NCI-H1417 (cell line): Measurements from ENCODE around the gene USP49.
A peak's percentile ranks its signal among the peaks of the same experiment; 100 is the strongest.
"Not testable (repeated sequence)": the region's sequence is repeated elsewhere in the genome, so short reads cannot be mapped to it uniquely, and the experiment has no call there.

Source experiments
- DNase-seq, 3 experiments: peaks; one replicate each; lab custom pipeline; 2025; lab: John Stamatoyannopoulos, UW

Gene USP49

GRCh38 chr6:41779788-41780550 is 115.2 kb downstream of the USP49 start, which contains the start of gene FRS3:
FRS3 (minus strand) TSS chr6:41779900; CDS start chr6:41776987, 2,913 bp downstream.
- DNase-seq: peak; percentile 90 to 95 (median 94)

GRCh38 chr6:41779336-41779735 is 115.8 kb downstream of the USP49 start:
- DNase-seq: peak in 1 of 3 experiments; percentile 57

GRCh38 chr6:41778895-41779294 is 116.3 kb downstream of the USP49 start:
- DNase-seq: no peak

DNA sequence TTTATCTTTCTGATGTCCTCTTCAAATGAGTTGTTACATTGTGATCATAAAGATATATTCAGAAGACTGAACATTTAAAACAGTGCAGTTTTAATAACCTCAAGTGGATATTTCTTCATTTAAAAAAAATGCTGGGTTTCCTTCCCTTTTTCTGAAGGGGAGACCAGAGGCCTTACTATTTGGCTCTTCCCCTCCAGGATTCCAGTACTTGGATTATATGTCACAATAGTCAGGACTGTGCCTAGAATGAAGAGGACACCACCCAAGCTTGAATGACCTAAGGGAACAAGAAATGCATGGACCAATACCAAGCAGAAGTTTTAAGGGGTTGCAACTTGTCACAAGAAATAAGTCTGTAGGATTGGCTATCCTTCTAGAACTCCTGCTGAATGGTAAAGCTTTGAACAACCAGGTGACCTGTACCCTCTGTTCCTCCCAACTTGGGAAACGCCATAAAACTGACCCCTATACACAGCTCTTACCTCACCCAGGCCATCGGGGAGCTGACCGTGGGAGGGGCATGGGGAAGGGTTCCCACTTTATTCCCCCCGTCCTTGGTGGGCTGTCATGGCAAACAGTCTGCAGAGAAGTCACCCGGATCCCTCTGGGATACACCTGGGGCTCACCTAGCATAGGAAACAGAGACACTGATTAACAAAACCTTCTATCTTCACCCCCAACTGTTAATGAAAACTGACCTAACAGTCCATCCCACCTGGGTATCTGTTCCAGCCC is 117.5 kb downstream of the USP49 start:
- DNase-seq: no peak

DNA sequence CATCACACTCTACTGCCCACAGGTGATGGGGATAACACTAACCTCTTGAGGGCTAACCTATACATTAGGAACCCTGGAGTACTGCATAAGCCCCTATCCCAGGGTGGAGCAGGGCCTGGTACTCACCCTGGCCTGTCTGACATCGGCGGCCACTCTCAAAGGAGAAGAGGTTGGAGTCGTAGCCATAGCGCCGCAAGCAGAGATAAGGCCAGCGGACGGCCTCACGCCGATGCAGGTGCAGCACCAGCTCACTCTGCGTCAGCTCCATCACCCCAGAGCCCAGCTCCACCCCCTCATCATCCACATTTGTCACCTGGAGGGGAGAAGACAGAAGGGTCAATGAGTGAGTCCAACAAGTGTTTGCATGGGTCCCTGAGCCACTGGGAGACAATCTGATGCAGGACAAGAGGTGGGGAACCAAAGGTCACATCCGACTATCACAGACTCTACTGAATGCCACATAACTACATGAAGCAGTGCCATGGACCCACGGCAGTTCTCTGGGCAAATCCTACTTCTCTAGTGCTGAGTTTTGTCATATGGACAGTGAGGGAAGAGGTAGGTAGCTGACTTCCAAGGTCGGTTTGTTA is 119.8 kb downstream of the USP49 start:
- DNase-seq: no peak

DNA sequence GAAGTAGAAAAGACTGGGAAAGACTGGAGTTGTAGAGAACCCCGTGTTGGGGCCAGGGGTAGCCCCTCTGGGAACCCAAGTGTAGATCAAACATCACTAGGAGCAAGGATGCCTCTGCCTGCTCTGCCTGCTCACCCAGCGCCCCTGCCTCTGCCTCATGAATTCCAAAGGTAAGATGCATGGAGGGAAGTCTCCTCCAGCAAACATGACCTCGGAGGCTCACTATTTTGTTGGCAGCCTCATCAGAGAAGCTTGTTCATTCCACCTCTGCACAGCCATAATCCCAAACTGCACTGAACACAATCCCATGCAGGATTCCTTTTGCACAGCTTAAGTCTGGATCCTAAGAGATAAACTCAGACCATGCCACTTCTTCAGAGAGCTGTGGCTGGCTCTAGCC is 120.3 kb downstream of the USP49 start:
- no peak for DNase-seq

GRCh38 chr6:41771058-41771983 is 123.9 kb downstream of the USP49 start:
- DNase-seq: no peak

- DNase-seq: no peak
These were observed 124.7 kb downstream of the USP49 start for GRCh38 chr6:41770381-41771057.

DNA sequence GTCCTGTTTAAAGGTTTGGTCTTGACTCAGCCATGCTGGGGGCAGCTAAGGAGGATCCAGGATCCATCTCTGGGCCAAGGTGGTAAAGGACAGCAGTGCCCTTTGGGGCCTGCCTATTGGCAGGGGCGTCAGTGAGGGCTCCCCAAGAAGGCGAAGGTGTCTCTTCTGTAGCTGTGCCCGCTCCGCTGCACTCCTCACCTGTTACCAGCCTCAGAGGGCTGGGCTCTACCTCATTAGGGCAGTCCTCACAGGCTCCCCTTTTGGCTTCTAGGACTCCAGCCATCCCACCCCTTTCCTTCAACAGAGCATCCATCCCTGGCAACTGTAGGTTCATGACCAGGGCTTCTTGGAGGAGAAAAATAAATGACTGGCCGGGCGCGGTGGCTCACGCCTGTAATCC is 125.8 kb downstream of the USP49 start:
- DNase-seq: no peak

DNA sequence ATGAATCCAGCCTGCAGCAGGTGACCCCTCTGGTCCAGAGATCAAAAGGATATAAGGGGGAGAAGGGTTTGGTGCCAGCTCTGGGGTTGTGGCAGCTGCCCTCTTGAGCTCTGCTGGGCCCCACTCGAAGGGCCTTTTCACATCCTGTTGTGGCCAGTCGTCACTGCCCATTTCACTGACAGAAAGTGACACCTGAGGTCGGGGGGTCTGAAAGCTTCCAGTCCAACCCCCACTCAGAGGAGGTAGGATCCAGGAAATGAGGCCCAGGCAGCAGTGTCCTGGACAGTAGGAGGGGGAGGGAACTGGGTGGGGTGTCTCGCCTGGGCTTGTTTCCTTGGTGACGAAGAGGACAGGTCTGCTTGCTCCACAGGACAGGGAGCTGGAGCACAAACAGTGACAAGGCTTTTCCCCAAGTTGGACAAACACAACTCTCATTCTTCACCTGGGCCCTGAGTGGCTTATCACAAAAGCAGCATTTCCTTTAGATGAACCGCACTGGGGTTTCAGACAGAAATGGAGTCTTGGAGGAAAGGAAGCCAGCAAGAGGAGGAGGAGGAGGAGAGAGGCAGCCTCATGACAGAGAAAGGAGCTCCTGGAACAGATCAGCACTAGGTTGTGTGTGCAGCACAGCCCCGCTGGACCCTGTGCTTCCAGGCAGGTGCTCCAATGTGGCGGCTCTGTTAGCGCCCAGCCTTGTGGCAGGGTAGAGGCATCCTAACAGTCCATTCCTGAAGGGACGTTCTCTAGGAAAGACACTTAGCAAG is 126.4 kb downstream of the USP49 start:
- peak in 2 of 3 experiments; percentile 8 to 14 for DNase-seq

DNA sequence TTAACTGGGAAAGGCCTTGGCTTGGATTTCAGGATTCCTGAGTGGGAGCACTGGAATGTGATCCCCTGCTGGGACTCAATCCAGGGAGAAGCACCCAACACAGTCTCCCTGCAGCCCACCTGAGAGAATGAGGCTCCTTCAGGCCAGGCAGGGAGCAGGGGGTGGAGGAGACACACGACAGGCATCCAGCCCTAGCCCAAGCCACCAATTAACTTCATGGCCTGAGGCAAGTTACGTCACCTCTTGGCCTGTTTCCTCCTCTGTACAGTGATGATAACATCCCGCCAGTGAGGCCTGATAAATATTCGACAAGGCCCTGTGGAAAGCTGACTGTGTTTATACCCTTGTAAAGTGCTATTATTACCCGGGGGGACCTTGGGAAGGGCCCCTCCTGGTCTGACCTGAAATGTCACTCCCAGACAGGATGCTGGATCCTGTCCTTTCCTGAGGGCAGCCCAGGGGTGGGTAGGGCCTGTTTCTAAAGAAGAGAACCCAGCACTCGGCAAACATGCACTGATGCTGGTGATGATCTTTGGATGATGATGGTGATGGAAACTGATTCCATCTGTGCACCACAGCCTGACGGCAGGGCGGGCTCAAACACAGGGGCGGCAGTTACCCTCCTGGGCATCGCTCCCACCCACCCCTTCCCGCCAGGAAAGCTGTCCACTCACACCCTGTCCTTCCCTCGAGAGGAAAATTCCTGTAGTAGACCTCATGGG is 127.9 kb downstream of the USP49 start:
- peak in 2 of 3 experiments; percentile 65 to 90 for DNase-seq

DNA sequence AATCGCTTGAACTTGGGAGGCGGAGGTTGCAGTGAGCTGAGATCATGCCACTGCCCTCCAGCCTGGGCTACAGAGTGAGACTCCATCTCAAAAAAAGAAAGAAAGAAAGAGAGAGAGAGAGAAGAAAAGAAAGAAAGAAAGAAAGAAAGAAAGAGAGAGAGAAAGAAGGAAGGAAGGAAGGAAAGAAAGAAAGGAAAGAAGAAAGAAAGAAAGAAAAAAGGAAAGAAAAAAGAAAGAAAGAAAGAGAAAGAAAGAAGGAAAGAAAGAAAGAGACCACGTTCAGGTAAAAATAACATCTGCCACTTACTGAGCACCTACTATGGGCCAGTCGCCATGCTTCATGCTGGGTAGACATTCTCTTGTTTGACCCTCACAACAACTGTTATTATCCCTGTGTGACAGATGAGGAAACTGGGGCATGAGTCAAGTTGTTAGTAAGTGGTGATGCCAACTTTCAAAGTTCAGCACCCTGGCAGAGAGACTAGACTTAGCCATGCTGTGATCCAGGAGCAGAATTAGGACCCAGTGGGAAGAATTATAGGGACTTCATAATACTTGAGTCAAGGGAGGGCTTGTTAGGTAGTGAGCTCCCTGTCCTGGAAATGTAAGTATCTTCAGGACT is 129.0 kb downstream of the USP49 start:
- not testable (repeated sequence) for DNase-seq

- DNase-seq: peak in 1 of 3 experiments; percentile 60
These were observed 131.7 kb downstream of the USP49 start for GRCh38 chr6:41763470-41763869.

GRCh38 chr6:41759905-41760579 is 135.1 kb downstream of the USP49 start:
- DNase-seq: no peak

DNA sequence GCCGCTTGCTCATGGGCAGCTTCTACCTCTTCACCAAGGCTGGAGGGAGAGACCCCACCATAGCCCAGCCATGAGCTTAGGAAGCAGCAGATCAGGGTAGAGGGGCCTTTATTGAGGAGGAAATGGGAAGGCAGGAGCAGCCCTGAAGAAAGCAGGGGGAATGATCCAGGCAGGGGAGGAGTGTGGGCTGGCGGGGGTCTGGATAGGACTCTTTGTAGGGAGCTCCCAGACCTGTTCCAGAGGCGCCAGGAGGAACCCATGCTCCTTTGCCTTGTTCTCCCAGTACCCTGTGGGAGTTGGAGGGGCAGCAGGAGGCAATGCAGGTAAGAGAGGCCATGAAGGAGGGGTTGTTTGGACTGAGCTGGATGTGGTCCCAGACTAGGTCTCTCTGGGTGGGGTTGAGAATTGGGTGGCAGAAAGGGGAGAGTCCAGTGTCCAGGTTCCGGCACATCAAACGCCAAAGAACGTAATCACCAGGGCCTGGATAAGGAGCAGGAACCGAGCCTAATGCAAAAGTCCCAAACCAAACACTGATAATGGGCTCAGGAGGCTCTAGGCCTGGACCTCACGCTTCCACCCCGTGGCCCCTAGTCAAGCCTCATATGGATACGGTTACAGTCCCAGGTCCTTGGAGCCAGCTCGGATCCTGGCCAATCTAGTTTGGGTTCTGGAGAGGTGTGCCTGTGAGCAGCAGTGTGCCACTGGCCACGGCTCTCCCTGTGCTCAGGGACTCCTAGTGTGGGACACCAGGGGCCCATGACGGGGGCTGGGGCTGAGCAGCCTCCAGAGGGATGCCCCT is 135.9 kb downstream of the USP49 start:
- no peak for DNase-seq

DNA sequence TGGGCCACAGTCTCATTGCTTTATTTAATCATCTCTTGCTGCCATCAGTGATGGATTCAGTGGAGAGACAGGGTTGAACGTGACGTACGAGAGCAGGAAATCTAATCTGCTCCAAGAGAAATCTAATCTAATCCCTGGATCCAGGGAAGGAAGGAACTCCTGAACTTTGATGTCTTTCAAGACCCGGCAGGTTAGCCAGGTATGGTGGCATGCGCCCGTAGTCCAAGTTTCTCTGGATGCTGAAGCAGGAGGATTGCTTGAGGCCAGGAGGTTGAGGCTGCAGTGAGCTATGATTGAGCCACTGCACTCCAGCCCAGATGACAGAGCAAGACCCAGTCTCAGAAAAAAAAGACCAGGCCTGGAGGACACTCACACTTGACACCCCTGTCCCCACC is 136.5 kb downstream of the USP49 start:
- no peak for DNase-seq

GRCh38 chr6:41757931-41758640 is 137.1 kb downstream of the USP49 start:
- no peak for DNase-seq
